SK-N-SH (cell line): Measurements from ENCODE around the gene SDK1.

ENCODE experiments used
- CTCF ChIP-seq: fragments of 200-600 bp; sonication (generic); IDR thresholded peaks from 2 replicates; pipeline ENCODE4 v1.6.1; 2017; ENCODE audit warnings: antibody characterized with exemption, mild to moderate bottlenecking, moderate library complexity
- EP300 ChIP-seq, 2 experiments: IDR thresholded peaks; 2 replicates each; pipeline versions ENCODE4 v1.4.0 to v1.6.1; 2012; ENCODE audit warnings: borderline replicate concordance in 1 of 2, low read depth in 1 of 2, low read length in 1 of 2
- JUND ChIP-seq: IDR thresholded peaks from 2 replicates; pipeline ENCODE4 v1.4.0; 2012
- NRF1 ChIP-seq: IDR thresholded peaks from 2 replicates; pipeline ENCODE4 v1.6.1; 2012; ENCODE audit warnings: low read depth, mild to moderate bottlenecking, low read length
- POLR2AphosphoS5 ChIP-seq: IDR thresholded peaks from 2 replicates; pipeline ENCODE4 v1.6.1; 2012; ENCODE audit warnings: low read depth, low read length
- REST ChIP-seq: IDR thresholded peaks from 2 replicates; pipeline ENCODE4 v1.6.1; 2012; ENCODE audit warnings: mild to moderate bottlenecking, low read depth, low read length, moderate library complexity
- RFX5 ChIP-seq: IDR thresholded peaks from 2 replicates; pipeline ENCODE4 v1.6.1; 2012; ENCODE audit warnings: mild to moderate bottlenecking, improper control_type of control experiment, low read length
- USF2 ChIP-seq: fragments of 150-350 bp; IDR thresholded peaks from 2 replicates; pipeline ENCODE4 v1.6.1; 2017; ENCODE audit warnings: antibody characterized with exemption, low read length, low read depth, borderline replicate concordance

DNA sequence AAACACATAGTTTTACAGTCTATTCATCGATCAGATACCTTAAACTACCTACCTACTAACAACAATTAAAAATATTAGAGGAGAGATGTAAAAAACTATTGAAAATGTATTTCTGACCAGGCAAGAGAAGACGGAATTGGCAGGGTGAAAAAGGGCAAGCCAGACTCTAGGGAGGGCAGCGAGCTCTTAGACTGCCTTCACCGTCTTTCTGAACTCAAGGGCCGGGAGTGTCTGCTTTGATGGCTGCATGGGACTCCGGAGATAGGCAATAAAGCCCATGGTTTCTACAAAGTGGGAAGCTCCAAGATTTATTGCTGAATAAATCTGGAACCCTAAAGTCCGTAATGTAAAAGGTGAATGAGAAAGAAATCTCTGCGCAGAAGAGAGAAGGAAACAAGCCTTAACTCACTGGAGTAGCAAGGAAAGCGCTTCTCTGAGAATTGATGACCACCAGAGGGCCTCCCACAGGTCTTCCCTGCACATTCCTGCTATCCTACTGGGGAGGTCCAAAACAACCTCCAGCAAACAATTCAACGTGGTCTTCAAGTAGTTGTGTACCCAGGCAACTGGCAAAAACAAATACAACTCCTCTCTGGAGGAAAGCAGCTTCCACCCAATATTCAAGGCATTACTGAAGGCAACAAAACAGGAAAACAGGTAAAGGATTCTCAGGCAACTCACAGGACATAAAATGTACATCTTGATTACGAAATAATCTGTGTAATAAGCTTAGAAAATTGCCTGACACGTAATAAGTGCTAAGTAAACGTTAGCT, 181.3 kb downstream of the SDK1 start:
- TF ChIP-seq CTCF: peak; percentile 64
- no peak for TF ChIP-seq REST
- TF ChIP-seq USF2: no peak
- TF ChIP-seq RFX5: no peak
- no peak for TF ChIP-seq NRF1
- TF ChIP-seq EP300 (IDR thresholded peaks at IDR 0.05; ENCODE audit: borderline replicate concordance in 1 of 2, low read depth in 1 of 2, low read length in 1 of 2): no peak
- TF ChIP-seq JUND: no peak
- TF ChIP-seq POLR2AphosphoS5: no peak
